Bronchial epithelial cell (primary cell): ENCODE measurements around the gene UBE2O. TPM values are rescaled to one million over a fixed set of nuclear protein-coding genes. Genes with fewer than 3 reads are reported as not detected.

Source experiments
- DNase-seq: peaks from one replicate; pipeline ENCODE4 v3.0.0-alpha.2; 2010; ENCODE audit warnings: low read depth
- FAIRE-seq: peaks from 2 replicates; lab custom pipeline; 2011; peaks lifted over from hg19 to GRCh38; lab: Jason Lieb, UNC
- H3K27me3 ChIP-seq: 2 replicates; pipeline ENCODE4 v1.5.1; 2011; ENCODE audit warnings: low read length; ENCODE audit not compliant: control insufficient read depth, insufficient read depth
- H3K36me3 ChIP-seq: 2 replicates; pipeline ENCODE4 v1.5.1; 2011; ENCODE audit warnings: low read length; ENCODE audit not compliant: control insufficient read depth, insufficient read depth
- H3K4me3 ChIP-seq: 2 replicates; pipeline ENCODE4 v1.5.1; 2011; ENCODE audit warnings: mild to moderate bottlenecking, low read depth, low read length, control low read depth
- CTCF ChIP-seq: IDR thresholded peaks from 2 replicates; pipeline ENCODE4 v1.5.1; 2011; ENCODE audit warnings: mild to moderate bottlenecking, moderate library complexity, low read length, control low read depth, inconsistent platforms; ENCODE audit not compliant: insufficient read depth, severe bottlenecking
- total RNA-seq: library from RNA; depleted of rRNA; stranded (reverse); fragments of >200 nt; gene quantifications from 2 replicates; pipeline ENCODE4 v1.2.1, GENCODE V29; 2014

The UBE2O gene
- total RNA-seq, 1 donor from 2014 or later = 15.8 TPM

- H3K36me3 ChIP-seq = peaks cover 18% of the 10 kb centered on the region
- DNase-seq (no peak), FAIRE-seq (no peak)
- no peak overlapping the region for H3K4me3 ChIP-seq
- TF ChIP-seq CTCF = no peak
- H3K27me3 ChIP-seq = no peaks in the 10 kb centered on the region
Measured at GRCh38 chr17:76468634-76469010, 15.7 kb upstream of the UBE2O start.

GRCh38 chr17:76467809-76468633, 15.1 kb upstream of the UBE2O start:
- DNase-seq (no peak), FAIRE-seq (no peak)
- TF ChIP-seq CTCF = no peak
- H3K27me3 ChIP-seq = no peaks in the 10 kb centered on the region
- H3K36me3 ChIP-seq = peaks cover 13% of the 10 kb centered on the region
- no peak overlapping the region for H3K4me3 ChIP-seq

- H3K27me3 ChIP-seq = no peaks in the 10 kb centered on the region
- FAIRE-seq (no peak), DNase-seq (no peak)
- no peak within 1 kb of the TSS for H3K4me3 ChIP-seq
- TF ChIP-seq CTCF = no peak
- H3K36me3 ChIP-seq = peaks cover 12% of the 10 kb centered on the region
Measured at GRCh38 chr17:76467366-76467765, 14.4 kb upstream of the UBE2O start, which contains the start of gene AANAT. TSS of gene AANAT (plus strand) at chr17:76467603. CDS start at chr17:76468747, 1,144 bp downstream.

- H3K4me3 ChIP-seq = no peak overlapping the region
- no peak for TF ChIP-seq CTCF
- peaks cover 8% of the 10 kb centered on the region for H3K36me3 ChIP-seq
- no peak for DNase-seq
- H3K27me3 ChIP-seq = no peaks in the 10 kb centered on the region
- no peak for FAIRE-seq
Measured at GRCh38 chr17:76466775-76467130, 13.8 kb upstream of the UBE2O start.

- H3K4me3 ChIP-seq = no peak overlapping the region
- no peak for FAIRE-seq
- TF ChIP-seq CTCF = no peak
- no peak for DNase-seq
- no peaks in the 10 kb centered on the region for H3K27me3 ChIP-seq
- no peaks in the 10 kb centered on the region for H3K36me3 ChIP-seq
Measured at GRCh38 chr17:76462556-76463290, 9.8 kb upstream of the UBE2O start.
